ENCODE measurements around the gene NEURL2.

DNA sequence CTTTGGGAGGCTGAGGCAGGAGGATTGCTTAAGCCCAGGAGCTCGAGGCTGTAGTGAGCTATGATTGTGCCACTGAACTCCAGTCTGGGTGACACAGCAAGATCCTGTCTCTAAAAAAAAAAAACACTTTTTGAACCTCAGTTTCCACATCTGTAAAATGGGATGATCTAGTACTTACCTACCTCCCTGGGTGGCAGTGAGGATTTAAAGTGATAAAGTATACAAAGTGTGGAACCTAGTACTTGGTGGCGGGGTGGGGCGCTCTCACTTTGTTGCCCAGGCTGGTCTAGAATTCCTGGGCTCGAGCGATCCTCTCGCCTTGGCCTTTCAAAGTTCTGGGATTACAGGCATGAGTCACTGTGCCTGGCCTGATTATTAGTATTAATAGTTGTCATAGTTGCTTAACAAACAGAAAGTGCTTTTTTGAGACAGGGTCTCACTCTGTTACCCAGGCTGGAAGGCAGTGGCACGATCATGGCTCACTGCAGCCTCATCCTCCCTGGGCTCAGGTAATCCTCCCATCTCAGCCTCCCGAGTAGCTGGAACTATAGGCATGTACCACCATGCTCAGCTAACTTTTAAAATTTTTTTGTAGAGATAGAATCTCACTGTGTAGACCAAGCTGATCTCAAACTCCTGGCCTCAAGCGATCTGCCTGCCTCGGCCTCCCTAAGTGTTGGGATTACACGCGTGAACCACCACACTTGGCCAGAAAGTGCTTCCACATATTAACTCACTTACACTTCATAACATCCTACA is 27.9 kb upstream of the NEURL2 start:
- TF ChIP-seq, protein P1, sequence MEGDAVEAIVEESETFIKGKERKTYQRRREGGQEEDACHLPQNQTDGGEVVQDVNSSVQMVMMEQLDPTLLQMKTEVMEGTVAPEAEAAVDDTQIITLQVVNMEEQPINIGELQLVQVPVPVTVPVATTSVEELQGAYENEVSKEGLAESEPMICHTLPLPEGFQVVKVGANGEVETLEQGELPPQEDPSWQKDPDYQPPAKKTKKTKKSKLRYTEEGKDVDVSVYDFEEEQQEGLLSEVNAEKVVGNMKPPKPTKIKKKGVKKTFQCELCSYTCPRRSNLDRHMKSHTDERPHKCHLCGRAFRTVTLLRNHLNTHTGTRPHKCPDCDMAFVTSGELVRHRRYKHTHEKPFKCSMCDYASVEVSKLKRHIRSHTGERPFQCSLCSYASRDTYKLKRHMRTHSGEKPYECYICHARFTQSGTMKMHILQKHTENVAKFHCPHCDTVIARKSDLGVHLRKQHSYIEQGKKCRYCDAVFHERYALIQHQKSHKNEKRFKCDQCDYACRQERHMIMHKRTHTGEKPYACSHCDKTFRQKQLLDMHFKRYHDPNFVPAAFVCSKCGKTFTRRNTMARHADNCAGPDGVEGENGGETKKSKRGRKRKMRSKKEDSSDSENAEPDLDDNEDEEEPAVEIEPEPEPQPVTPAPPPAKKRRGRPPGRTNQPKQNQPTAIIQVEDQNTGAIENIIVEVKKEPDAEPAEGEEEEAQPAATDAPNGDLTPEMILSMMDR (IDR thresholded peaks at IDR 0.05 in 2 of 3, conservative IDR thresholded peaks at IDR 0.05 in 1 of 3; ENCODE audit: control insufficient read depth in 2 of 3, extremely low read depth in 1 of 3, insufficient read depth in 1 of 3, low read depth in 3 of 3, low read length in 3 of 3), result no peak
- TF ChIP-seq NR2C2 (IDR thresholded peaks at IDR 0.05; ENCODE audit: borderline replicate concordance, control insufficient read depth, insufficient read length, low read depth) (no peak), HCFC1 (IDR thresholded peaks at IDR 0.05; ENCODE audit: low read length) (no peak), RFX5 (IDR thresholded peaks at IDR 0.05; ENCODE audit: low read depth, low read length) (no peak), TCF3 (IDR thresholded peaks at IDR 0.05; ENCODE audit: borderline replicate concordance, insufficient read depth, low read depth, low read length) (no peak), ZNF384 (IDR thresholded peaks at IDR 0.05; ENCODE audit: borderline replicate concordance, low read depth, low read length) (no peak), SPI1 (IDR thresholded peaks at IDR 0.05; ENCODE audit: borderline replicate concordance, insufficient read depth, low read depth, low read length) (no peak), STAT1 (conservative IDR thresholded peaks at IDR 0.05) (no peak), FOS (IDR thresholded peaks at IDR 0.05; ENCODE audit: borderline replicate concordance, extremely low read depth, insufficient read length) (no peak)
- TF ChIP-seq, protein P2, sequence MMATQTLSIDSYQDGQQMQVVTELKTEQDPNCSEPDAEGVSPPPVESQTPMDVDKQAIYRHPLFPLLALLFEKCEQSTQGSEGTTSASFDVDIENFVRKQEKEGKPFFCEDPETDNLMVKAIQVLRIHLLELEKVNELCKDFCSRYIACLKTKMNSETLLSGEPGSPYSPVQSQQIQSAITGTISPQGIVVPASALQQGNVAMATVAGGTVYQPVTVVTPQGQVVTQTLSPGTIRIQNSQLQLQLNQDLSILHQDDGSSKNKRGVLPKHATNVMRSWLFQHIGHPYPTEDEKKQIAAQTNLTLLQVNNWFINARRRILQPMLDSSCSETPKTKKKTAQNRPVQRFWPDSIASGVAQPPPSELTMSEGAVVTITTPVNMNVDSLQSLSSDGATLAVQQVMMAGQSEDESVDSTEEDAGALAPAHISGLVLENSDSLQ (IDR thresholded peaks at IDR 0.05), result no peak
- TF ChIP-seq, protein P3, sequence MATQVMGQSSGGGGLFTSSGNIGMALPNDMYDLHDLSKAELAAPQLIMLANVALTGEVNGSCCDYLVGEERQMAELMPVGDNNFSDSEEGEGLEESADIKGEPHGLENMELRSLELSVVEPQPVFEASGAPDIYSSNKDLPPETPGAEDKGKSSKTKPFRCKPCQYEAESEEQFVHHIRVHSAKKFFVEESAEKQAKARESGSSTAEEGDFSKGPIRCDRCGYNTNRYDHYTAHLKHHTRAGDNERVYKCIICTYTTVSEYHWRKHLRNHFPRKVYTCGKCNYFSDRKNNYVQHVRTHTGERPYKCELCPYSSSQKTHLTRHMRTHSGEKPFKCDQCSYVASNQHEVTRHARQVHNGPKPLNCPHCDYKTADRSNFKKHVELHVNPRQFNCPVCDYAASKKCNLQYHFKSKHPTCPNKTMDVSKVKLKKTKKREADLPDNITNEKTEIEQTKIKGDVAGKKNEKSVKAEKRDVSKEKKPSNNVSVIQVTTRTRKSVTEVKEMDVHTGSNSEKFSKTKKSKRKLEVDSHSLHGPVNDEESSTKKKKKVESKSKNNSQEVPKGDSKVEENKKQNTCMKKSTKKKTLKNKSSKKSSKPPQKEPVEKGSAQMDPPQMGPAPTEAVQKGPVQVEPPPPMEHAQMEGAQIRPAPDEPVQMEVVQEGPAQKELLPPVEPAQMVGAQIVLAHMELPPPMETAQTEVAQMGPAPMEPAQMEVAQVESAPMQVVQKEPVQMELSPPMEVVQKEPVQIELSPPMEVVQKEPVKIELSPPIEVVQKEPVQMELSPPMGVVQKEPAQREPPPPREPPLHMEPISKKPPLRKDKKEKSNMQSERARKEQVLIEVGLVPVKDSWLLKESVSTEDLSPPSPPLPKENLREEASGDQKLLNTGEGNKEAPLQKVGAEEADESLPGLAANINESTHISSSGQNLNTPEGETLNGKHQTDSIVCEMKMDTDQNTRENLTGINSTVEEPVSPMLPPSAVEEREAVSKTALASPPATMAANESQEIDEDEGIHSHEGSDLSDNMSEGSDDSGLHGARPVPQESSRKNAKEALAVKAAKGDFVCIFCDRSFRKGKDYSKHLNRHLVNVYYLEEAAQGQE (IDR thresholded peaks at IDR 0.05; ENCODE audit: low read depth, low read length), result no peak
- TF ChIP-seq, protein P4, sequence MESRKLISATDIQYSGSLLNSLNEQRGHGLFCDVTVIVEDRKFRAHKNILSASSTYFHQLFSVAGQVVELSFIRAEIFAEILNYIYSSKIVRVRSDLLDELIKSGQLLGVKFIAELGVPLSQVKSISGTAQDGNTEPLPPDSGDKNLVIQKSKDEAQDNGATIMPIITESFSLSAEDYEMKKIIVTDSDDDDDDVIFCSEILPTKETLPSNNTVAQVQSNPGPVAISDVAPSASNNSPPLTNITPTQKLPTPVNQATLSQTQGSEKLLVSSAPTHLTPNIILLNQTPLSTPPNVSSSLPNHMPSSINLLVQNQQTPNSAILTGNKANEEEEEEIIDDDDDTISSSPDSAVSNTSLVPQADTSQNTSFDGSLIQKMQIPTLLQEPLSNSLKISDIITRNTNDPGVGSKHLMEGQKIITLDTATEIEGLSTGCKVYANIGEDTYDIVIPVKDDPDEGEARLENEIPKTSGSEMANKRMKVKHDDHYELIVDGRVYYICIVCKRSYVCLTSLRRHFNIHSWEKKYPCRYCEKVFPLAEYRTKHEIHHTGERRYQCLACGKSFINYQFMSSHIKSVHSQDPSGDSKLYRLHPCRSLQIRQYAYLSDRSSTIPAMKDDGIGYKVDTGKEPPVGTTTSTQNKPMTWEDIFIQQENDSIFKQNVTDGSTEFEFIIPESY (IDR thresholded peaks at IDR 0.05), result no peak
- TF ChIP-seq, protein P5, sequence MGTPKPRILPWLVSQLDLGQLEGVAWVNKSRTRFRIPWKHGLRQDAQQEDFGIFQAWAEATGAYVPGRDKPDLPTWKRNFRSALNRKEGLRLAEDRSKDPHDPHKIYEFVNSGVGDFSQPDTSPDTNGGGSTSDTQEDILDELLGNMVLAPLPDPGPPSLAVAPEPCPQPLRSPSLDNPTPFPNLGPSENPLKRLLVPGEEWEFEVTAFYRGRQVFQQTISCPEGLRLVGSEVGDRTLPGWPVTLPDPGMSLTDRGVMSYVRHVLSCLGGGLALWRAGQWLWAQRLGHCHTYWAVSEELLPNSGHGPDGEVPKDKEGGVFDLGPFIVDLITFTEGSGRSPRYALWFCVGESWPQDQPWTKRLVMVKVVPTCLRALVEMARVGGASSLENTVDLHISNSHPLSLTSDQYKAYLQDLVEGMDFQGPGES (IDR thresholded peaks at IDR 0.05), result no peak
- TF ChIP-seq, protein P6, sequence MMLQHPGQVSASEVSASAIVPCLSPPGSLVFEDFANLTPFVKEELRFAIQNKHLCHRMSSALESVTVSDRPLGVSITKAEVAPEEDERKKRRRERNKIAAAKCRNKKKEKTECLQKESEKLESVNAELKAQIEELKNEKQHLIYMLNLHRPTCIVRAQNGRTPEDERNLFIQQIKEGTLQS (IDR thresholded peaks at IDR 0.05; ENCODE audit: borderline replicate concordance, extremely low read depth, low read depth, low read length), result no peak
